WTC11 (cell line): ENCODE measurements around the gene BHLHE23. TPM values are rescaled to one million over a fixed set of nuclear protein-coding genes. Genes with fewer than 3 reads are reported as not detected.
A peak's percentile ranks its signal among the peaks of the same experiment; 100 is the strongest.
"Not testable (repeated sequence)": the region's sequence is repeated elsewhere in the genome, so short reads cannot be mapped to it uniquely, and the experiment has no call there.

Experiments
- ATAC-seq: fragments of 200-7000 bp; cut with Tn5 transposase; 2 replicates; pipeline ENCODE4 v1.10.0; 2021; ENCODE audit warnings: mild to moderate bottlenecking, moderate library complexity
- CTCF ChIA-PET: fragments of 300-600 bp; sonication (Branson Sonifier 250); formaldehyde crosslinking; loops from one replicate; lab custom pipeline; 2021; ENCODE audit warnings: antibody characterized with exemption; lab: Charles Lee
- POLR2A ChIA-PET: fragments of 350-600 bp; sonication (Branson Sonifier 250); formaldehyde crosslinking; loops from one replicate; lab custom pipeline; 2021; ENCODE audit warnings: antibody characterized with exemption; lab: Charles Lee
- DNase-seq: peaks from one replicate; pipeline ENCODE4 v3.0.0; 2021; ENCODE audit warnings: low spot score
- H3K27ac Mint-ChIP-seq: 2 replicates; pipeline ENCODE4 v1.8.0; 2021; ENCODE audit warnings: mixed read lengths
- H3K27me3 Mint-ChIP-seq: 2 replicates; pipeline ENCODE4 v1.8.0; 2021; ENCODE audit warnings: low read depth, mild to moderate bottlenecking, moderate library complexity, mixed read lengths
- H3K36me3 Mint-ChIP-seq: 2 replicates; pipeline ENCODE4 v1.8.0; 2021; ENCODE audit warnings: mixed read lengths
- H3K4me1 Mint-ChIP-seq: 2 replicates; pipeline ENCODE4 v1.8.0; 2022; ENCODE audit warnings: mixed read lengths
- H3K4me3 Mint-ChIP-seq: 2 replicates; pipeline ENCODE4 v1.8.0; 2021; ENCODE audit warnings: mild to moderate bottlenecking, moderate library complexity, mixed read lengths
- H3K9me3 Mint-ChIP-seq: 2 replicates; pipeline ENCODE4 v1.8.0; 2021; ENCODE audit warnings: mixed read lengths
- AFF4 ChIP-seq: sonication (generic); formaldehyde crosslinking; IDR thresholded peaks from 2 replicates; pipeline ENCODE4 v1.8.1; 2023; ENCODE audit warnings: mild to moderate bottlenecking, missing genetic modification reagents, borderline replicate concordance
- ARID4B ChIP-seq: sonication (generic); formaldehyde crosslinking; IDR thresholded peaks from 2 replicates; pipeline ENCODE4 v1.8.0; 2023; ENCODE audit warnings: missing genetic modification reagents, mild to moderate bottlenecking, borderline replicate concordance
- ATF1 ChIP-seq: sonication (generic); formaldehyde crosslinking; IDR thresholded peaks from 2 replicates; pipeline ENCODE4 v1.8.1; 2023; ENCODE audit warnings: mild to moderate bottlenecking, moderate library complexity, missing genetic modification reagents
- CREM ChIP-seq: sonication (generic); formaldehyde crosslinking; IDR thresholded peaks from 2 replicates; pipeline ENCODE4 v1.8.1; 2022; ENCODE audit warnings: mild to moderate bottlenecking, missing genetic modification reagents, moderate library complexity
- E2F1 ChIP-seq: sonication (generic); formaldehyde crosslinking; IDR thresholded peaks from 2 replicates; pipeline ENCODE4 v1.8.0; 2022; ENCODE audit warnings: mild to moderate bottlenecking, missing genetic modification reagents
- ERG ChIP-seq: fragments of 250-450 bp; sonication (Bioruptor Pico); IDR thresholded peaks from 2 replicates; pipeline ENCODE4 v1.8.0; 2021; ENCODE audit warnings: mild to moderate bottlenecking
- ESRRA ChIP-seq: sonication (generic); formaldehyde crosslinking; IDR thresholded peaks from 2 replicates; pipeline ENCODE4 v1.8.1; 2022; ENCODE audit warnings: mild to moderate bottlenecking, missing genetic modification reagents, borderline replicate concordance
- GTF2I ChIP-seq: fragments of 250-450 bp; sonication (Bioruptor Pico); conservative IDR thresholded peaks from 2 replicates; pipeline ENCODE4 v1.4.0; 2021; ENCODE audit warnings: mild to moderate bottlenecking
- JUN ChIP-seq: sonication (generic); formaldehyde crosslinking; IDR thresholded peaks from 2 replicates; pipeline ENCODE4 v1.8.0; 2023; ENCODE audit warnings: mild to moderate bottlenecking, missing genetic modification reagents
- MAX ChIP-seq: sonication (generic); formaldehyde crosslinking; IDR thresholded peaks from 2 replicates; pipeline ENCODE4 v1.8.0; 2022; ENCODE audit warnings: mild to moderate bottlenecking, missing genetic modification reagents
- MYBL2 ChIP-seq: sonication (generic); formaldehyde crosslinking; IDR thresholded peaks from 2 replicates; pipeline ENCODE4 v1.8.1; 2023; ENCODE audit warnings: mild to moderate bottlenecking, moderate library complexity, missing genetic modification reagents
- NFE2L1 ChIP-seq: sonication (generic); formaldehyde crosslinking; IDR thresholded peaks from 2 replicates; pipeline ENCODE4 v1.8.1; 2023; ENCODE audit warnings: missing genetic modification reagents
- ZBTB21 ChIP-seq: sonication (generic); formaldehyde crosslinking; IDR thresholded peaks from 2 replicates; pipeline ENCODE4 v1.8.1; 2023; ENCODE audit warnings: mild to moderate bottlenecking, missing genetic modification reagents, borderline replicate concordance
- ZMAT4 ChIP-seq: fragments of 250-450 bp; sonication (Bioruptor Pico); IDR thresholded peaks from 2 replicates; pipeline ENCODE4 v1.9.0; 2021; ENCODE audit warnings: mild to moderate bottlenecking
- ZNF232 ChIP-seq: sonication (generic); formaldehyde crosslinking; IDR thresholded peaks from 2 replicates; pipeline ENCODE4 v1.8.0; 2022; ENCODE audit warnings: mild to moderate bottlenecking, missing genetic modification reagents
- ZNF263 ChIP-seq: sonication (generic); formaldehyde crosslinking; IDR thresholded peaks from 2 replicates; pipeline ENCODE4 v1.8.1; 2022; ENCODE audit warnings: low read depth, mild to moderate bottlenecking, moderate library complexity, missing genetic modification reagents
- ZNF396 ChIP-seq: fragments of 250-450 bp; sonication (Bioruptor Pico); IDR thresholded peaks from 2 replicates; pipeline ENCODE4 v1.8.0; 2021; ENCODE audit warnings: mild to moderate bottlenecking, moderate library complexity, borderline replicate concordance
- ZNF671 ChIP-seq: fragments of 250-450 bp; sonication (Bioruptor Pico); IDR thresholded peaks from 2 replicates; pipeline ENCODE4 v1.8.0; 2021; ENCODE audit warnings: mild to moderate bottlenecking
- ZSCAN18 ChIP-seq: fragments of 250-450 bp; sonication (Bioruptor Pico); IDR thresholded peaks from 2 replicates; pipeline ENCODE4 v2.1.2; 2022; ENCODE audit warnings: mild to moderate bottlenecking, moderate library complexity
- total RNA-seq: library from RNA; stranded (reverse); gene quantifications from 3 replicates; pipeline ENCODE4 v1.2.3, GENCODE V29; 2021

BHLHE23 gene
- total RNA-seq, 1 experiment from 2014 or later: 1.3 TPM

- no peak for TF ChIP-seq ZSCAN18 (CRISPR knock-in tag)
Observed at GRCh38 chr20:63036291-63036690, 29.5 kb upstream of the BHLHE23 start (continued).

GRCh38 chr20:63035603-63036185, 28.9 kb upstream of the BHLHE23 start:
- peaks cover 41% of the 10 kb centered on the region for H3K4me1 Mint-ChIP-seq
- no peaks in the 10 kb centered on the region for H3K36me3 Mint-ChIP-seq
- ChIA-PET CTCF (interaction anchor here (0.8 to 1.9 kb wide), 4 partner anchors 21 to 129 kb away, joined by 3 to 9 read pairs (median 4); no protein-coding TSS in a partner anchor), POLR2A (interaction anchor here (0.7 to 1.2 kb wide), 3 partner anchors 8 to 98 kb away, joined by 3 read pairs; partner anchors contain the start of genes BHLHE23 and GID8)
- DNase-seq (peak; percentile 5), ATAC-seq (no peak)
- peaks cover 10% of the 10 kb centered on the region for H3K27me3 Mint-ChIP-seq
- no peaks in the 10 kb centered on the region for H3K9me3 Mint-ChIP-seq
- TF ChIP-seq ARID4B (CRISPR knock-in tag): no peak
- no peak for TF ChIP-seq ZMAT4
- TF ChIP-seq ATF1 (CRISPR knock-in tag): no peak
- no peak for TF ChIP-seq E2F1 (CRISPR knock-in tag)
- TF ChIP-seq MAX (CRISPR knock-in tag): no peak
- no peak for TF ChIP-seq NFE2L1 (CRISPR knock-in tag)
- TF ChIP-seq MYBL2 (CRISPR knock-in tag): no peak
- TF ChIP-seq JUN (CRISPR knock-in tag): no peak
- no peak for TF ChIP-seq ZNF396 (CRISPR knock-in tag)
- no peak for TF ChIP-seq GTF2I (CRISPR knock-in tag)
- no peak for TF ChIP-seq AFF4 (CRISPR knock-in tag)
- no peak for TF ChIP-seq ERG (CRISPR knock-in tag)
- TF ChIP-seq ZNF263: no peak
- no peak for TF ChIP-seq ZBTB21 (CRISPR knock-in tag)
- TF ChIP-seq ZNF671 (CRISPR knock-in tag): no peak
- TF ChIP-seq ESRRA (CRISPR knock-in tag): no peak
- no peak for TF ChIP-seq CREM (CRISPR knock-in tag)
- no peak for TF ChIP-seq ZNF232 (CRISPR knock-in tag)
- H3K4me3 Mint-ChIP-seq: no peak overlapping the region
- H3K27ac Mint-ChIP-seq: no peak overlapping the region

- H3K9me3 Mint-ChIP-seq, POLR2A ChIA-PET, ATAC-seq, H3K36me3 Mint-ChIP-seq, CTCF ChIA-PET, H3K4me3 Mint-ChIP-seq: not testable (repeated sequence)
- Mint-ChIP-seq H3K27me3 (peaks cover 10% of the 10 kb centered on the region), H3K27ac (0 out of 2 replicates have a peak overlapping the region, but pooled peaks have one; percentile 19), H3K4me1 (peaks cover 43% of the 10 kb centered on the region)
- peak; percentile 11 for DNase-seq
Observed at GRCh38 chr20:63034710-63035602, 28.2 kb upstream of the BHLHE23 start.
